HG03432 (cell line): ENCODE results near the gene NTRK3.

ENCODE experiments used
- ATAC-seq: cut with Tn5 transposase; IDR thresholded peaks from one replicate; pipeline ENCODE4 v1.9.1; 2021; ENCODE audit warnings: mild to moderate bottlenecking, moderate library complexity; ENCODE audit not compliant: unreplicated experiment

NTRK3 gene

DNA sequence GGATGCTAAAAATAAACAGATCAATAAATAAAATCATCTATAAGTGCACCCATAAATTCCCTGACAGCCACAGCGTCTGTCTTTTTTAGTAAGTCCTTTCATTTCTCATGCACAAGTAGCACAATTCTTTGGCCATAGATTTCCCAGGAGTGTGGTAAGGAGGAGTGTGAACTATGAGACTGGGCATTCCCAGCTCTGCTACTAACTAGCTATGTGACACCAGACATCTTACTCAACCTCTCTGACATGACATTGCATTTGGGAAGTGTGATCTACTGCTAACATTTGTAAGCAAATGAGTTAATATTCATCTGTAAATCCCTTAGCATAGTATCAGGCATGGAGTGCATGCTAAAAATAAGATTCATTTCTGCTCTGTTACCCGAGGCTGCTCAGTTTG lies 301.7 kb downstream of the NTRK3 start:
- no peak for ATAC-seq

DNA sequence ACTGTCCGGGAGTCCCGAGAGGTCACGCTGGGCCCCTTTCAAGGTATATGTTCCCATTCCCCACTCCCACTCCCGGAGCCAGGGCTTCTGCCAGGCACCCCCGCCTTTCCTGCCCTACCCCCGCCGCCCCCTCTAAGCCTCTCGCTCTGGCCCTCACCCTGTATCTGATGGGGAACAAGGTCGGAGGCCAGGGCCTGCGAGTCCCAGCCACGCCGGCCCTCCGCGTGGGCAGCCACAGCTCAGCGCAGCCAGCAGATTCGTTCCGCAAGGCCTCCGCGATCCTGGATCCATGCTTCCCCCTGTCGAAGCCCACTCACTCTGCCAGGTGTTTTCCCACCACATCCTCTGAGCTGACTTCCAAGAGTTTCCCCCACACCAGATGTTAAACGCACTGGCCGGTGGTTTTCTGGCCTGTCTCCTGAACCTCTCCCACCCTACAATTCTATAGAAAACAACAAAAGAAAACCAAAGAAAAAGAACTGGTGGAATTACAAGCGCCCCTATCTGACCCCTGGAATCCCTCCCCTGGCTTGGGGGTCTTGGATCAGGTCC lies 303.7 kb downstream of the NTRK3 start:
- ATAC-seq = no peak

GRCh38 chr15:87949575-87950223 lies 306.8 kb downstream of the NTRK3 start:
- ATAC-seq = no peak

- no peak for ATAC-seq
Measured at GRCh38 chr15:87949151-87949574, 307.4 kb downstream of the NTRK3 start.

DNA sequence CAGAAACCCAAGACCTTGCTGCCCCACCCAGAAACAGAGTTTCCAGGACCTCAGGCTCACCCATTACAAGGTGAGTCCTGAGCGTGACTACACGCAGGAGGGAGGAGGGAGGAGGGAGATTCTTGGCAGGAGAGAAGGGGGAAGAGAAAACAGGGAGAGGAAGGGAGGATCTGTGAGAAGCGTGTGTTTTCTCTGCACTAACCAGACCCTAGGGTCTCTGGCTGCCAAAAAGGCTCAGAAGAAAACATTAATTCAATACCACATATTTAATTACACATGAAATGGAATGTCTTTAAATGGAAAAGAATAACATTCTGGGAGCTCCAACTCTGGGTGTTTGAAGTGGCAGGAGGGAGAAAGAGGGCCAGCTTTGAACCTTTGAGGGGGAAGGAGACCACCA lies 309.0 kb downstream of the NTRK3 start:
- no peak for ATAC-seq

GRCh38 chr15:87945246-87945645 lies 311.3 kb downstream of the NTRK3 start:
- no peak for ATAC-seq

- no peak for ATAC-seq
Measured at GRCh38 chr15:87944691-87945090, 311.8 kb downstream of the NTRK3 start.

DNA sequence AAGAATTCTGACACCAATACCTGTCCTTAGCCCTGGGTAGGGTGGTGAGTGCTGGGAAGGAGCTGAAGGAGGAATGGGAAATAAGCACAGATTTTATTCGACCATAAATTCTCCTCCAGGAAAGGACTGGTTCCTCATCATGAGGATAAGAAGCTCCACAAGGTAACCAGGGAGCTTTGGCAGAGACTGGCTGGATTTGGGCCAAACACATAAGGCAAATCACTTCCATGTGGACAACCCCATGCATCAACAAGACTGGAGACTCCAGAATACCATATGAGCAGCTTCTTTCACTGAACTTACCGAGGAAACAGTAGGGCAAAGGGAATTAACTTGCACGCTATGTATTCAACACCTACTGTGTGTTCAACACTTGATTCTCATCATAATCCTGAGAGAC lies 312.5 kb downstream of the NTRK3 start:
- no peak for ATAC-seq

GRCh38 chr15:87943626-87944025 lies 312.9 kb downstream of the NTRK3 start:
- no peak for ATAC-seq

GRCh38 chr15:87942316-87942715 lies 314.2 kb downstream of the NTRK3 start:
- no peak for ATAC-seq

- no peak for ATAC-seq
Measured at GRCh38 chr15:87941606-87942005, 314.9 kb downstream of the NTRK3 start.

GRCh38 chr15:87940768-87941167 lies 315.8 kb downstream of the NTRK3 start:
- ATAC-seq = no peak

DNA sequence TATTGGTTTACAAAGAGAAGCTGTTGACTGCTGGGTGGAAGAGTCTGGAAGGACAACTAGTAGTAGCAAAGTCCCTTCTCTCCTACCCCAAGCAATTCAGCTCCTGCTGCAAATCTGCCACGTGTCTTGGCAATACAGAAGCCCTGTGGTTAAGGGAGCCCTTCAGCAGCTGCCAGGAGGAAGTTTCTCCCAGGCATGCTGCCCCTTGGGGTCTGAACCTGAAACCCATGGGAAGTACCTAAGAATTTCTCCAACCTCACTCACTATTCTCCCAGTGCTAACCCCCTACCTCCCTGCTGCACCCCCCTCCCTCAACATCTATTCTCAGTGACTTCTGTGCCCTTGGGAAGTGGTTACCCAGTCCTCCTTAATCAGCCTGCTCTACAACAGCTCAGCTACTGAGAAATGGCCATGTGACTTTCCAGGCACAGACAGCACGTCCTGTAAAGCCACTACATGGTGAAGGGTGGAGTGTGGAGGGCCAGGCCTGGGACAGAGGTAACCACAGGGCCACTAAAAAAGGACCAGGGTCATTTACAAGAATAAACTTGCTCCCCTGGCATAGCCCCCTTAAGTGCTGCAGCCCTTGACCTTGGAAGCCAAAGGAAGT lies 316.6 kb downstream of the NTRK3 start:
- ATAC-seq = no peak

- ATAC-seq = no peak
Measured at GRCh38 chr15:87938031-87938430, 318.5 kb downstream of the NTRK3 start.

GRCh38 chr15:87935583-87935982 lies 321.0 kb downstream of the NTRK3 start:
- ATAC-seq = no peak

DNA sequence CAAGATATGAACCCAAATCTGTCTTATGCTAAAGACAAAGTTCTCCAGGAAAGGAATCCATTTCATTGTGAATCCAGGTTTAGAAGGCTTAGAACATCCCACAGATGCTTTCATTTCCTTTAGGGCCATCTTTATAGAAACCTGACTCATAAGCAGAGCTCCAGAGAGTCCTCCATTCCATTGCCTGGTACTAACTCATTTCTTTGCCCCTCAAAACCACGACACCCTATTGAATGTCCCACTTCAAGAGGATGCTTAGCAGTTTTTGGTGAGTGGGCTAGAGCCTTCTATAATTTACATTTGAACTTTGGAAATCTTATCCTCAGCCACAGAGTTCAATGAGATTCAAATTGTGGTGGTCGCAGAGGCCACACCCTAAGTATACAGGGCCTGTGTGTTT lies 325.0 kb downstream of the NTRK3 start:
- ATAC-seq = no peak

DNA sequence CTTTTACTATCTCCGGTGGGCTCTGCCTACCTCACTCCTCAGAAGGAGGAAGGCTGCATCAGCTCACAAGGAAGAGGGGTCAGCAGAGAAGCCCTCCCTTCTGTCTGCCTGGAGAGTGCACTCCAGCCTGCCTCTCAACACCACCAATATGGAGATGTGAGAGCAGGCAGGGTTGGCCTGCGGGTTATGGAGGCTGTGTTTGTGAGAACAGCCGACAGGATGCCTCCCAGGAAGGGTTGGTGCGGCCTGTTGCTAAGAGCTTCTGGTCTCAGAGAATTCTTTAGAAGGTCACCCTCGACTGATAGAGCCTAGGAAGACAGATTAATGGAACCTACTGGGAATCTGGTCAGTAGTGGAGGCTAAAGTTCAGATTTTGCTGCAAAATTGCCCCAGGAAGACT lies 326.1 kb downstream of the NTRK3 start:
- no peak for ATAC-seq

DNA sequence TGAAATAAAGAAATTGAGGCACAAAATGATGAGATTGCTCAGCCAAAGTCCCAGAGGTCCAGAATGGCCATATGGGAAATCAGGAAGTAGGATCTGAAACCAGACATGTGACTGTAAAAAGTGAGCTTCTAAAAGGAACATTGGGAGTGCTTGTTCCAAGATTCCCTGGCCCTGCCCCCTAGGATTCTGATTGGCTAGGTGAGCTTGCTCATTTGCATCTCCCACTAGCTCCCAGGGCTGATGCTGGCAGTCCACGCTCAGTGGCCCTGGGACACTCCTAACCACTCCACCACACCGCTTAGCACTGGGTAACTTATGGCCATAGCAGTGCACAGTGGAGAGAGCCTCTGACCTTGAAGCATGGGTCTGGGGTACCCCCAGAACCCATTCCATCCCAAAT lies 326.7 kb downstream of the NTRK3 start:
- no peak for ATAC-seq

DNA sequence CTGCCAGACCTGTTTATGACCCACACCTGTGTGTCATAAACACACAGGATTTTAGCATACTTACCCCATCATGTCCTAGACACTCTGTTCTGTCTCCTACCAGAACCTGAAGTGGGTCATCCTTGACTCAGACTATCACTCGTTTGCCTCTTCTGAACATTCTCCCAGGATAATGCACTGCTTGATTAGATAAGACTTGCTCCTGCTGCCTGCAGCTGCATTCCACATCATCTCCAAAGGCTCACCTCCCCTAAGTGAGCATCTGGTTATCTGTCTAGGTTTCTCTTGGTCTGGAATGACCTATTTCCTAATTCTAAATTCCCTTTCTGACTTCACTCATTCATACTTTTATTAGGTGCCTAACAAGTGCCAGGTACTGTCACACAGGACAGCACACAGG lies 332.1 kb downstream of the NTRK3 start:
- ATAC-seq = no peak

DNA sequence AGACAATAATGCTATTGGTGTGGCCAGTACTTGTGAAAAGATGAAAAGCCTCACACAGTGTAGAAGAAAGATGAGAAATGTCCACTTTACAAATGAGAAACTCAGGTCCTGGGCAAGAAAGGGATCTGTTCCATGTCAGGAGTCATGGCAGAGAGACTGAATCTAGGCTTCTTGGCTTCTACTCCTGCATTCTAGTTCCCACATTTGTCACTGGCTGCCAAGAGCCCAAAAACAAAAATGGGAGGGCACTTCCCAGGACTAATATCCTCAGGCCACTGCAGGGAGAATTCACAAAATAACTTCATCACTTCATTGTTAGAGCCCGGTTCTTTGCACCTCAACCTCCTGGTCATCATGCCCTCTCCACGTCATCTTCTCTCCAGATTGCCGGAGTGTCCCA lies 337.5 kb downstream of the NTRK3 start:
- ATAC-seq = no peak

- ATAC-seq = no peak
Measured at GRCh38 chr15:87917480-87917879, 339.1 kb downstream of the NTRK3 start.

DNA sequence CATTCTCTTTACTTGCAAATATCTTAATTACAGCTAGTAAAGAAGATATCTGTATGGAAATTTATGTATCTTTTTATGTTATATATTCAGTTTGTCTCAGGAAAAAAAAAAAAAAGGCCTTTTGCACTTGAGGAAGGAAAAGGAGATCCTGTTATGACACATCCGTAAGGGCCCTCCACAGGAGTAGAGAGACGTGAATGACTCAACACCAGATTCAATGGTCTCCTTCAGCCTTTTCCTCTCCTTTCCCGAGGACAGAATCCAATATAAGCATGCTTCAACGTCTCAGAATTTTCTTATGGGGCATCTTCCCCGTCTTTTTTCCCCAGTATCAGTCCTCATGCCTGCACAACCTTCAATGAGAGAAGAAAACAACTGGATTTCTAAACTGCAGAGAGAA lies 340.3 kb downstream of the NTRK3 start:
- no peak for ATAC-seq

DNA sequence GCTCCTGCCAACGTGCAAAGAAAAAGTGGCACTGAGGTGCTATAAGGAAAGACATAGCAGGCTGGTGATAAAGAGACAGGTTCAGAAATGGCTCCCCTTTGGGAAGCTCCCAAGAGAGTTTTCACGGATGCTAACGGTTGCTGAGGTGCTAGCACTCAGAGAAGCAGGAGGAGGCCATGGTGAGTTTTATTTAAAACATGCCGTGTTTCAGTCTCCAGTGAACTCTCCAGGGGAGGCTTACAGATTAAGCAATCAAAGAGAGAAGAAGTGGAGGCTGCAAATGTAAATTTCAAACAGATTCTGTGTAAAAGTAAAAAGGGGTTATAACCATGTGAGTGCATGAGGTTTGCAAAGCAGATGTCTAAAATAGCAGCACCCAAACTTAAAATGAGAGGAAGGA lies 346.2 kb downstream of the NTRK3 start:
- ATAC-seq = no peak
